ENCODE measurements around the gene MLEC.

The MLEC gene

DNA sequence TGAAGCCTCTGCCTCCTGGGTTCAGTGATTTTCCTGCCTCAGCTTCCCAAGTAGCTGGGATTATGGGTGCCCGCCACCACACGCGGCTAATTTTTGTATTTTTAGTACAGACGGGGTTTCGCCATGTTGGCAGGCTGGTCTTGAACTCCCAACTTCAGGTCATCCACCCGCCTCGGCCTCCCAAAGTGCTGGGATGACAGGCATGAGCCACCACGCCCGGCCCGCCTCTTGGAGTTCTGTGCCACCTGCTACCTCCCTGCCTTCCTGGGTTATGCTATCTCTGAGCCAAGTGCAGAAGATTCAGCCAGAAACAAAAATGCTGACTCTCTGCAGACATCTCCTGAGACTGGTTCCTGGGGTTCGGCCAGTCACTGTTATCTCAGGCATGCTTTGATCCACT lies 33.3 kb upstream of the MLEC start:
- no peak for TF ChIP-seq YY1 (IDR thresholded peaks at IDR 0.05; ENCODE audit: low read depth)
- no peak for TF ChIP-seq CEBPB (IDR thresholded peaks at IDR 0.05)
- TF ChIP-seq ZBTB7A (IDR thresholded peaks at IDR 0.05; ENCODE audit: low read depth): no peak
- no peak for TF ChIP-seq NFIC (IDR thresholded peaks at IDR 0.05)
- TF ChIP-seq, protein P1, sequence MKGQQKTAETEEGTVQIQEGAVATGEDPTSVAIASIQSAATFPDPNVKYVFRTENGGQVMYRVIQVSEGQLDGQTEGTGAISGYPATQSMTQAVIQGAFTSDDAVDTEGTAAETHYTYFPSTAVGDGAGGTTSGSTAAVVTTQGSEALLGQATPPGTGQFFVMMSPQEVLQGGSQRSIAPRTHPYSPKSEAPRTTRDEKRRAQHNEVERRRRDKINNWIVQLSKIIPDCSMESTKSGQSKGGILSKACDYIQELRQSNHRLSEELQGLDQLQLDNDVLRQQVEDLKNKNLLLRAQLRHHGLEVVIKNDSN (IDR thresholded peaks at IDR 0.05): no peak
- no peak for TF ChIP-seq RAD21 (IDR thresholded peaks at IDR 0.05; ENCODE audit: low read depth)
- no peak for TF ChIP-seq TEAD4 (IDR thresholded peaks at IDR 0.05)
- no peak for TF ChIP-seq EGR1 (IDR thresholded peaks at IDR 0.05)
- TF ChIP-seq FOXM1 (IDR thresholded peaks at IDR 0.05; ENCODE audit: borderline replicate concordance, low read depth): no peak
- TF ChIP-seq, protein P2, sequence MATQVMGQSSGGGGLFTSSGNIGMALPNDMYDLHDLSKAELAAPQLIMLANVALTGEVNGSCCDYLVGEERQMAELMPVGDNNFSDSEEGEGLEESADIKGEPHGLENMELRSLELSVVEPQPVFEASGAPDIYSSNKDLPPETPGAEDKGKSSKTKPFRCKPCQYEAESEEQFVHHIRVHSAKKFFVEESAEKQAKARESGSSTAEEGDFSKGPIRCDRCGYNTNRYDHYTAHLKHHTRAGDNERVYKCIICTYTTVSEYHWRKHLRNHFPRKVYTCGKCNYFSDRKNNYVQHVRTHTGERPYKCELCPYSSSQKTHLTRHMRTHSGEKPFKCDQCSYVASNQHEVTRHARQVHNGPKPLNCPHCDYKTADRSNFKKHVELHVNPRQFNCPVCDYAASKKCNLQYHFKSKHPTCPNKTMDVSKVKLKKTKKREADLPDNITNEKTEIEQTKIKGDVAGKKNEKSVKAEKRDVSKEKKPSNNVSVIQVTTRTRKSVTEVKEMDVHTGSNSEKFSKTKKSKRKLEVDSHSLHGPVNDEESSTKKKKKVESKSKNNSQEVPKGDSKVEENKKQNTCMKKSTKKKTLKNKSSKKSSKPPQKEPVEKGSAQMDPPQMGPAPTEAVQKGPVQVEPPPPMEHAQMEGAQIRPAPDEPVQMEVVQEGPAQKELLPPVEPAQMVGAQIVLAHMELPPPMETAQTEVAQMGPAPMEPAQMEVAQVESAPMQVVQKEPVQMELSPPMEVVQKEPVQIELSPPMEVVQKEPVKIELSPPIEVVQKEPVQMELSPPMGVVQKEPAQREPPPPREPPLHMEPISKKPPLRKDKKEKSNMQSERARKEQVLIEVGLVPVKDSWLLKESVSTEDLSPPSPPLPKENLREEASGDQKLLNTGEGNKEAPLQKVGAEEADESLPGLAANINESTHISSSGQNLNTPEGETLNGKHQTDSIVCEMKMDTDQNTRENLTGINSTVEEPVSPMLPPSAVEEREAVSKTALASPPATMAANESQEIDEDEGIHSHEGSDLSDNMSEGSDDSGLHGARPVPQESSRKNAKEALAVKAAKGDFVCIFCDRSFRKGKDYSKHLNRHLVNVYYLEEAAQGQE (IDR thresholded peaks at IDR 0.05; ENCODE audit: low read depth): no peak
- TF ChIP-seq, protein P3, sequence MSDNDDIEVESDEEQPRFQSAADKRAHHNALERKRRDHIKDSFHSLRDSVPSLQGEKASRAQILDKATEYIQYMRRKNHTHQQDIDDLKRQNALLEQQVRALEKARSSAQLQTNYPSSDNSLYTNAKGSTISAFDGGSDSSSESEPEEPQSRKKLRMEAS (IDR thresholded peaks at IDR 0.05): no peak
- no peak for TF ChIP-seq TAF1 (IDR thresholded peaks at IDR 0.05; ENCODE audit: low read depth)
- TF ChIP-seq CREB1 (IDR thresholded peaks at IDR 0.05; ENCODE audit: low read depth): no peak
- TF ChIP-seq EP300 (IDR thresholded peaks at IDR 0.05; ENCODE audit: borderline replicate concordance): no peak
- TF ChIP-seq TCF12 (IDR thresholded peaks at IDR 0.05; ENCODE audit: low read depth): no peak

DNA sequence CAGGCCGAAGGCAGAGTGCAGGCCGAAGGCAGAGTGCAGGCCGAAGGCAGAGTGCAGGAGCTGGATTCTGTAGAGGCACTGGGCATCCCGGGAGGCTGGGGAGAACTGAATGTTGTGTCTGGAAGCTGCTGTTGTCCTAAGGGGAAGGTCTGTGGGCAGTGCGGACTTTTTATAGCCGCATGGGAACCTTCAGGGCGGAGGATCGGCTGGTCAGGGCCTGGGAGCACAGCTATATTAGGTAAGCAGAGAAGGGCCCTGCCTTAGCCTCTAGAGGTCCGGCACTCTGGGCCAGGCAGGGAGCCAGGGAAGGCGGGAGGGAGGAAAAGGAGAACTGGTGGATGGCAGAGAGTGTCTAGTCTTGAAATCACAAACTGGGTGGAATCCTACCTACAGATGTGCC lies 32.3 kb upstream of the MLEC start:
- TF ChIP-seq, protein P3 (IDR thresholded peaks at IDR 0.05): no peak
- TF ChIP-seq, protein P2 (IDR thresholded peaks at IDR 0.05; ENCODE audit: low read depth): no peak
- TF ChIP-seq TCF12 (IDR thresholded peaks at IDR 0.05; ENCODE audit: low read depth): no peak
- no peak for TF ChIP-seq TEAD4 (IDR thresholded peaks at IDR 0.05)
- TF ChIP-seq RAD21 (IDR thresholded peaks at IDR 0.05; ENCODE audit: low read depth): no peak
- no peak for TF ChIP-seq EGR1 (IDR thresholded peaks at IDR 0.05)
- no peak for TF ChIP-seq NFIC (IDR thresholded peaks at IDR 0.05)
- TF ChIP-seq CEBPB (IDR thresholded peaks at IDR 0.05): no peak
- no peak for TF ChIP-seq CREB1 (IDR thresholded peaks at IDR 0.05; ENCODE audit: low read depth)
- TF ChIP-seq YY1 (IDR thresholded peaks at IDR 0.05; ENCODE audit: low read depth): no peak
- no peak for TF ChIP-seq ZBTB7A (IDR thresholded peaks at IDR 0.05; ENCODE audit: low read depth)
- no peak for TF ChIP-seq FOXM1 (IDR thresholded peaks at IDR 0.05; ENCODE audit: borderline replicate concordance, low read depth)
- no peak for TF ChIP-seq EP300 (IDR thresholded peaks at IDR 0.05; ENCODE audit: borderline replicate concordance)
- TF ChIP-seq, protein P1 (IDR thresholded peaks at IDR 0.05): no peak
- no peak for TF ChIP-seq TAF1 (IDR thresholded peaks at IDR 0.05; ENCODE audit: low read depth)

DNA sequence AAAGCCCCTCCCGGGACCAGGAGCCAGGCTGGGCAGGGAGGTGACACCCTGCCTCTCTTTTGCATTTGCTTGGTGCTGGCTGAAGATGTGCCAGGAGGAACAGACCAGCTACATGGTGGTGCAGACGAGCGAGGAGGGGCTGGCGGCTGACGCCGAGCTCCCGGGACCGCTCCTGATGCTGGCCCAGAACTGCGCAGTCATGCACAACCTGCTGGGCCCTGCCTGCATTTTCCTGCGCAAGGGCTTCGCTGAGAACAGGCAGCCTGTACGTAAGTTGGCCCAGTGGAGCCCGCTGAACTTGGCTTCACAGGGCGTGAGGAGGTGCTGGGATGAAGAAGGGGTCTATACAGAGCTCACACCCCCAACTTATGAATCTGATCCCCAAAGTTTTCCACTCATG lies 30.9 kb upstream of the MLEC start:
- TF ChIP-seq RAD21 (IDR thresholded peaks at IDR 0.05; ENCODE audit: low read depth): no peak
- TF ChIP-seq, protein P2 (IDR thresholded peaks at IDR 0.05; ENCODE audit: low read depth): no peak
- TF ChIP-seq, protein P1 (IDR thresholded peaks at IDR 0.05): no peak
- TF ChIP-seq, protein P3 (IDR thresholded peaks at IDR 0.05): no peak
- no peak for TF ChIP-seq FOXM1 (IDR thresholded peaks at IDR 0.05; ENCODE audit: borderline replicate concordance, low read depth)
- no peak for TF ChIP-seq NFIC (IDR thresholded peaks at IDR 0.05)
- no peak for TF ChIP-seq EP300 (IDR thresholded peaks at IDR 0.05; ENCODE audit: borderline replicate concordance)
- no peak for TF ChIP-seq TAF1 (IDR thresholded peaks at IDR 0.05; ENCODE audit: low read depth)
